Inflammatory macrophage (primary cell): ENCODE measurements around the gene FBRS.

Experiments
- DNase-seq, 2 donors: peaks; one replicate each; pipeline ENCODE4 v3.0.0-alpha.2; 2020 to 2022

Gene FBRS

GRCh38 chr16:30644334-30644830, 13.8 kb upstream of the FBRS start:
- no peak for DNase-seq

DNA sequence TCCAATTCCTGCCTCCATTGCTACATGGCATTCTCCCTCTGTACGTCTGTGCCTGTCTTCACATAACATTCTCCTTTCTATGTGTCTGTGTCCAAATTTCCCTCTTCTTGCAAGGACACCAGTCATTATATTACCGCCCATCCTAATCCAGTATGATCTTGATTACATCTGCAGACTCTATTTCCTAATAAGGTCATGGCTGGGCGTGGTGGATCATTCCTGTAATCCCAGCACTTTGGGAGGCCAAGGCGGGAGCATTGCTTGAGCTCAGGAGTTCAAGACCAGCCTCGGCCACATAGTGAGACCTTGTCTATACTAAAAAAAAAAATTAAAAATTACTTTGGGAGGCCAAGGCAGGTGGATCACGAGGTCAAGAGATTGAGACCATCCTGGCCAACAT, 12.5 kb upstream of the FBRS start:
- no peak for DNase-seq

DNA sequence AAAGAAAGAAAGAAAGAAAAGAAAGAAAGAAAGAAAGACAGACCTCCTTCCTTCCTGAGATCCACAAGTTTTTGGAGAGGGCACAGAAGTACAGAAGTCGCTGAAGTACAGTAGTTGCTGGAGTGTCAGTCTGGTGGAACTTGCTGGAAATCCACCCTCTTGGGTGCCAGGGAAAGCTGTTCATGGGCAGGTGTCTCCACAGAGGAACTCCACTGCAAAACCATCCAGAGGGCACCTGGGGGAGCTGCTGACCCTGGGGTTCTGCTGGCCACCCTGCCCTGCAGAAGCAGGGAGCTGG, 11.0 kb upstream of the FBRS start:
- DNase-seq, result no peak

- peak in 1 of 2 donors; percentile 11 for DNase-seq
Measured at GRCh38 chr16:30649725-30650368, 8.4 kb upstream of the FBRS start.

- peak; percentile 100 for DNase-seq
Measured at GRCh38 chr16:30650369-30651123, 7.7 kb upstream of the FBRS start, which contains the start of gene PRR14. PRR14 (plus strand) TSS chr16:30650960; CDS start chr16:30651646, 686 bp downstream.

GRCh38 chr16:30651124-30652004, 6.9 kb upstream of the FBRS start:
- DNase-seq, result peak; percentile 63 to 80

- DNase-seq, result no peak
Measured at GRCh38 chr16:30652005-30652296, 6.3 kb upstream of the FBRS start.

DNA sequence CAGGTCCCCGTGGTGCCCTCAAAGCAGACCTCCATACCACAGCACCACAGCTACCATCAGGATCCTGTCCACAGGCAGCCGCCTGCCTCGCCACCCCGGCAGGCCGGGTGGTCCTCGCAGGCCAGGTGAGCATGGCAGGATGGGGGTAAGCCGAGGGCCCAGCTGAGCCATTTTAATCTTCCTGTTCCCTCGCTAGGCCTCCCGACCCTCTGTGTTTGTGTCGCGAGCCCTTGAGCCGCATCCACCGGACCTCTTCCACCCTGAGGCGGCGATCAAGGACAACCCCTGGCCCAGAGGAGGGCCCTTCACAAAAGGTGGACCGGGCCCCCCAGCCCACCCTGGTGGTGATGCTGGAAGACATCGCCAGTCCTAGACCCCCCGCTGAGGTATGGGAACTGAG, 5.5 kb upstream of the FBRS start:
- DNase-seq, result no peak

- DNase-seq, result no peak
Measured at GRCh38 chr16:30654856-30655255, 3.4 kb upstream of the FBRS start.

GRCh38 chr16:30655815-30656347, 2.4 kb upstream of the FBRS start:
- no peak for DNase-seq

GRCh38 chr16:30656388-30656787, 1.8 kb upstream of the FBRS start:
- no peak for DNase-seq

DNA sequence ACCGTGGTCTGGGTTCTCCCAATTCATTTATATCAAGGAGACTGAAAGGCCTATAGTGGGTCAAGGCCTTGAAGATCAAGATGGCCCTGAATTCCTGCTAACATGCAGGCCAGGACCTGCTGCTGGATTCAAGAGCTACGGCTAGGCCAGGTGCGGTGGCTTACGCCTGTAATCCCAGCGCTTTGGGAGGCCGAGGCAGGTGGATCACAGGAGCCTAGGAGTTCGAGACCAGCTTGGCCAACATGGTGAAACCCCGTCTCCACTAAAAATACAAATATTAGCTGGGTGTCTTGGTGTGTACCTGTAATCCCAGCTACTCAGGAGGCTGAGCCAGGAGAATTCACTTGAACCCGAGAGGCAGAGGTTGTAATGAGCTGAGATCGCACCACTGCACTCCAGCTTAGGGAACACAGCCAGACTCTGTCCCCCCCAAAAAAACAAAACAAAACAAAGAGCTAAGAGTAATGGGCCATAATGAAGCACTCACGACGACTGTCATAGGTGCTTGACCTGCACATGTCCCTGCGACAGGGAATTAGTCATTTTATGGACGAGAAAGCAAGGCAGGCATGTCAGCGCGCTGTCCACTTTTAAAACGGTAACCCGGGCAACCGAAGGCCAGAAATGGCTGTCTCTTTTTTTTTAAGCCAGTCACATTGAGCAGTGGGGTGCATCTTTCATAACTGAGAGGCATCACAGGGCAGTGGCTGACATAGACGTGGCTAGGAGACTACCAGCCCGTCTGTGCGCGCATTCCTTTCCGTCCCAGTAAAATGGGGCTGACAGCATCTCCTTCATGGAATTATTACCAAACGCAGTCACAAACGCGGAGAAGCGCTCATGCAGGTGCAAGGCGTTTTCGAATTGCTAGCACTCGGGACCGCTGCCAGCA, 1.0 kb upstream of the FBRS start:
- DNase-seq, result no peak

GRCh38 chr16:30658731-30659506, 688 bp downstream of the FBRS start:
- peak; percentile 98 for DNase-seq

DNA sequence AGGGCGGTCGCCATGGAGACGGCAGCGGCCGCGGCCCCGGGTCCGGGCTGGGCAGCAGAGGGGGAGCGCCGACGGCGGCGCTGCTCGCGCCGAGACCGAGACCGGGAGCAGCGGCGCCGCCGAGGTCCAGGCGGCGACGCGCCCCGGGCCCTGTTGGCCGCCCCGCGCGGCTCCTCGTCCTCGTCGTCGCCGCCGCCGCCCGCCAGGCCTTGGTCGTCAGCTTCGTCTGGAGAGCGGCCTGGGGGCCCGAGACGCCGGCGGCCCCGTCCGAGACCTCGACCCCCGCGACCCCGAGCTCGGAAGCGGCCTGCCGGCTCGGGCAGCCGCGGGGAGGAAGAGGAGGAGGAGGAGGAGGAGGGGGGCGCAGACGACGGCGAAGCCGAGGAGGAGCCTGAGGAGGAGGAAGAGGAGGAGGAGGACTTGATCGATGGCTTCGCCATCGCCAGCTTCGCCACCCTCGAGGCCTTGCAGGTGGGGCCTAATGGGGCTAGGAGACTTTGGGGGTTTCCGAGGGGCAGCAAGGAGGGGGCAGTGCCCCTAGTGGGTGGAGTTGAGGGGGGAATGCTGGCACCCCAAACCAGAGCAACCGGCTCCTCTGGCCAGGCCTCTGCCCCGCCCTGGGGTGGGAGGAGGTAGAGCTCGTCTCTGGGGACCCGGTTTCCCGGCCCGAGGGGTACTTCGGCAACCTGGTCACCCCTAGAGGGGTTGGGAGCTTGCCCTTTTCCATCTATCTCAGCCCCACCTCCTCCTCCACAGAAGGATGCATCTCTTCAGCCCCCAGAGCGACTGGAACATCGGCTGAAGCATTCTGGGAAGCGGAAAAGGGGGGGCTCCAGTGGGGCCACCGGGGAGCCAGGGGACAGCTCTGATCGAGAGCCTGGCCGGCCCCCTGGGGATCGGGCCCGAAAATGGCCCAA, 1.5 kb downstream of the FBRS start:
- no peak for DNase-seq

GRCh38 chr16:30660424-30661261, 2.4 kb downstream of the FBRS start:
- DNase-seq, result peak; percentile 22 to 61

- DNase-seq, result no peak
Measured at GRCh38 chr16:30662449-30662848, 4.2 kb downstream of the FBRS start.

DNA sequence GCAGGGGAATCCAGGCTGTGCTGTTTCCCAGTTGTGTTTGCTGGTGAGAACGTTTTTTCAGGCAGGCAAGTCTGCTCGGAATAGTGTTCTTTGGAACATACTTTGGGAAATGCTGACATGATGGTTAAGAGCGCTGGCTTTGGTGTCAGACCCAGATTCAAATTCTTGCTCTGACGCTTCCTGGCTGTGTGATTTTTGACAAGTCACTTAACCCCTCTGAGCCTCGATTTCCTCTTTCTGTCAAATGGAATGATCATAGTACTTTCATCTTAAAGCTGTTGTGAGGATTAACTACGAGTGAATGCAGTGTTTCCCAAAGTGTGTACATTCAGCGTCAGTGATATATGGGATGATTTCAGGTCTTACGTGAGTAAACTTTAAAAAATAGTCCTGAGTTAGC, 4.8 kb downstream of the FBRS start:
- DNase-seq, result no peak

- no peak for DNase-seq
Measured at GRCh38 chr16:30663820-30664219, 5.6 kb downstream of the FBRS start.

GRCh38 chr16:30664616-30665109, 6.4 kb downstream of the FBRS start:
- DNase-seq, result no peak
